Keratinocyte (primary cell): ENCODE results near the gene ANKHD1. TPM values are rescaled to one million over a fixed set of nuclear protein-coding genes. Genes with fewer than 3 reads are reported as not detected.

Source experiments
- DNase-seq: peaks from one replicate; pipeline ENCODE4 v3.0.0-alpha.2; 2011; ENCODE audit warnings: low read depth, missing footprints, low spot score
- FAIRE-seq: peaks from 2 replicates; lab custom pipeline; 2011; peaks lifted over from hg19 to GRCh38; lab: Jason Lieb, UNC
- H2AFZ ChIP-seq: 2 replicates; pipeline ENCODE4 v1.6.0; 2012; ENCODE audit warnings: low read length, control low read depth, inconsistent platforms; ENCODE audit not compliant: control insufficient read depth
- H3K27ac ChIP-seq: 2 replicates; pipeline ENCODE4 v1.5.1; 2011; ENCODE audit warnings: low read length; ENCODE audit not compliant: control insufficient read depth, insufficient read depth
- H3K27me3 ChIP-seq: 3 replicates; pipeline ENCODE4 v1.6.0; 2011; ENCODE audit warnings: low read length; ENCODE audit not compliant: control insufficient read depth, insufficient read depth; ENCODE audit errors: extremely low read depth
- H3K36me3 ChIP-seq, 2 experiments: 2 replicates in 1 of 2; 3 replicates in 1 of 2; pipeline ENCODE4 v1.5.1; 2011; ENCODE audit warnings: low read length in 2 of 2, mild to moderate bottlenecking in 1 of 2; ENCODE audit not compliant: control insufficient read depth in 2 of 2, insufficient read depth in 2 of 2; ENCODE audit errors: extremely low read depth in 1 of 2
- H3K4me1 ChIP-seq: 3 replicates; pipeline ENCODE4 v1.5.1; 2011; ENCODE audit warnings: low read length; ENCODE audit not compliant: control insufficient read depth, insufficient read depth; ENCODE audit errors: extremely low read depth
- H3K4me2 ChIP-seq: 3 replicates; pipeline ENCODE4 v1.6.0; 2011; ENCODE audit warnings: low read depth, low read length; ENCODE audit not compliant: control insufficient read depth, insufficient read depth; ENCODE audit errors: extremely low read depth
- H3K4me3 ChIP-seq, 3 experiments: fragments of 200-600 bp in 1 of 3; sonication (generic) in 1 of 3; 2 replicates in 2 of 3; 3 replicates in 1 of 3; pipeline ENCODE4 v1.5.1; 2011 to 2016; ENCODE audit warnings: low read length in 3 of 3, mild to moderate bottlenecking in 3 of 3, control low read depth in 2 of 3, inconsistent platforms in 1 of 3, low read depth in 1 of 3, mixed read lengths in 1 of 3, mixed run types in 1 of 3, moderate library complexity in 1 of 3; ENCODE audit not compliant: control insufficient read depth in 2 of 3, insufficient read depth in 2 of 3; ENCODE audit errors: extremely low read depth in 1 of 3
- H3K79me2 ChIP-seq: 2 replicates; pipeline ENCODE4 v1.6.0; 2012; ENCODE audit warnings: low read length; ENCODE audit not compliant: control insufficient read depth, insufficient read depth
- H3K9ac ChIP-seq: 3 replicates; pipeline ENCODE4 v1.6.0; 2011; ENCODE audit warnings: low read length; ENCODE audit not compliant: control insufficient read depth, insufficient read depth; ENCODE audit errors: extremely low read depth
- H3K9me1 ChIP-seq: 3 replicates; pipeline ENCODE4 v1.6.0; 2011; ENCODE audit warnings: low read length; ENCODE audit not compliant: control insufficient read depth, insufficient read depth; ENCODE audit errors: extremely low read depth
- H3K9me3 ChIP-seq: 2 replicates; pipeline ENCODE4 v1.5.1; 2012; ENCODE audit warnings: low read depth, low read length; ENCODE audit not compliant: control insufficient read depth
- H4K20me1 ChIP-seq: 3 replicates; pipeline ENCODE4 v1.6.0; 2011; ENCODE audit warnings: low read length; ENCODE audit not compliant: control insufficient read depth, insufficient read depth; ENCODE audit errors: extremely low read depth
- EZH2 ChIP-seq: IDR thresholded peaks from one replicate; pipeline ENCODE4 v1.6.1; 2012; ENCODE audit warnings: inconsistent platforms, mild to moderate bottlenecking, low read length, moderate library complexity
- dilution Hi-C: fragments of 300-500 bp; cut with MboI; formaldehyde crosslinking; loops from one replicate; pipeline ENCODE4 v1.7.0; 2020; ENCODE audit warnings: low sequenced_read_pairs; ENCODE audit not compliant: extremely low pct_ligation_motif_present
- polyA plus RNA-seq, 5 experiments: library from polyadenylated mRNA; depleted of rRNA in 3 of 5; stranded (reverse) in 3 of 5; stranded (forward) in 1 of 5; unstranded in 1 of 5; fragments of >200 nt; gene quantifications; 1 replicate in 1 of 5; 2 replicates in 3 of 5; 3 replicates in 1 of 5; pipeline versions ENCODE4 v1.2.1 to v1.2.3, GENCODE V29; 2011 to 2012; ENCODE audit warnings: missing spikeins in 2 of 5, low read depth in 1 of 5, low replicate concordance in 1 of 5
- TF ChIP-seq, protein P1 (sequence below), 3 experiments: IDR thresholded peaks in 1 of 3; conservative IDR thresholded peaks in 1 of 3; optimal IDR thresholded peaks in 1 of 3; 2 replicates in 2 of 3; 3 replicates in 1 of 3; pipeline versions ENCODE3 to v1.5.1; 2011; ENCODE audit warnings: low read length in 3 of 3, mild to moderate bottlenecking in 3 of 3, moderate library complexity in 2 of 3, control low read depth in 1 of 3, inconsistent platforms in 1 of 3; ENCODE audit not compliant: insufficient read depth in 2 of 3; ENCODE audit errors: extremely low read depth in 1 of 3

Gene ANKHD1
- polyA plus RNA-seq, 1 donor (not counting 4 experiments of a cell fraction or from before 2014, with no cell fraction given) = 65.9 TPM

DNA sequence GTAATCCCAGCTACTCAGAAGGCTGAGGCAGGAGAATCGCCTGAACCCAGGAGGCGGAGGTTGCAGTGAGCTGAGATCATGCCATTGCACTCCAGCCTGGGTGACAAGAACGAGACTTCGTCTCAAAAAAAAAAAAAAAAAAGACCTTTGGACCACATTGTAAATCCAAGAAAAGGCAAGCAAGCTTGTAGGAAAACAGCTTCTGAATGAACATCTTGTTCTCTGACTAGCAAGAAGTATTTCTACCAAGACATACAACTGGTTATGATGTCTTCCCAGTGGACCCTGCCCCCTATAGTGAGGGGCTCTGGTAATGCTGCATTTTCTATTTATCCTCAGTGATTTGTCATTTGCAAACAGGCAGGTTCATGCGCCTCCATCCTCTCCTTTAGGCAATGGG, 141.3 kb downstream of the ANKHD1 start:
- H3K4me1 ChIP-seq = peaks cover 9% of the 10 kb centered on the region
- FAIRE-seq (no peak), DNase-seq (no peak)
- dilution Hi-C loops = no loop called here
- no peaks in the 10 kb centered on the region for H3K27me3 ChIP-seq
- H3K79me2 ChIP-seq = no peaks in the 10 kb centered on the region
- no peaks in the 10 kb centered on the region for H3K9me1 ChIP-seq
- H3K27ac ChIP-seq = no peak overlapping the region
- no peak overlapping the region for H2AFZ ChIP-seq
- H3K9me3 ChIP-seq = no peaks in the 10 kb centered on the region
- H3K9ac ChIP-seq = no peak overlapping the region
- H3K4me2 ChIP-seq = no peak overlapping the region
- peaks cover 11 to 29% of the 10 kb centered on the region in 2 experiments for H3K36me3 ChIP-seq
- no peaks in the 10 kb centered on the region for H4K20me1 ChIP-seq
- TF ChIP-seq, protein P1, sequence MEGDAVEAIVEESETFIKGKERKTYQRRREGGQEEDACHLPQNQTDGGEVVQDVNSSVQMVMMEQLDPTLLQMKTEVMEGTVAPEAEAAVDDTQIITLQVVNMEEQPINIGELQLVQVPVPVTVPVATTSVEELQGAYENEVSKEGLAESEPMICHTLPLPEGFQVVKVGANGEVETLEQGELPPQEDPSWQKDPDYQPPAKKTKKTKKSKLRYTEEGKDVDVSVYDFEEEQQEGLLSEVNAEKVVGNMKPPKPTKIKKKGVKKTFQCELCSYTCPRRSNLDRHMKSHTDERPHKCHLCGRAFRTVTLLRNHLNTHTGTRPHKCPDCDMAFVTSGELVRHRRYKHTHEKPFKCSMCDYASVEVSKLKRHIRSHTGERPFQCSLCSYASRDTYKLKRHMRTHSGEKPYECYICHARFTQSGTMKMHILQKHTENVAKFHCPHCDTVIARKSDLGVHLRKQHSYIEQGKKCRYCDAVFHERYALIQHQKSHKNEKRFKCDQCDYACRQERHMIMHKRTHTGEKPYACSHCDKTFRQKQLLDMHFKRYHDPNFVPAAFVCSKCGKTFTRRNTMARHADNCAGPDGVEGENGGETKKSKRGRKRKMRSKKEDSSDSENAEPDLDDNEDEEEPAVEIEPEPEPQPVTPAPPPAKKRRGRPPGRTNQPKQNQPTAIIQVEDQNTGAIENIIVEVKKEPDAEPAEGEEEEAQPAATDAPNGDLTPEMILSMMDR (optimal IDR thresholded peaks at IDR 0.05 in 1 of 3, IDR thresholded peaks at IDR 0.05 in 1 of 3, conservative IDR thresholded peaks at IDR 0.05 in 1 of 3; ENCODE audit: extremely low read depth in 1 of 3, insufficient read depth in 2 of 3, low read length in 3 of 3) = no peak
- no peak for TF ChIP-seq EZH2
- H3K4me3 ChIP-seq = no peak overlapping the region

DNA sequence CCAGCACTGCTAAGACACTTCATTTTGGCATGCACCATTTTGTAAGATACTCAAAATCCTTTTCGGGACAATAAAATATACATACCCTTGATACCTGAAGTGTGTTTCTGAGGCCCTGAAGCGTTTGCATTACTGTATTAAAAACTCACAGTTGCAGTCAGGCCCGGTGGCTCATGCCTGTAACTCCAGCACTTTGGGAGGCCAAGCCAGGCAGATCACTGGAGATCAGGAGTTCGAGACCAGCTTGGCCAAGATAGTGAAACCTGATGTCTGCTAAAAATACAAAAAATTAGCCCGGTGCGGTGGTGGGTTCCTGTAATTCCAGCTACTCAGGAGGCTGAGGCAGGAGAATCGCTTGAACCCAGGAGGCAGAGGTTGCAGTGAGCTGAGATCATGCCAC, 143.4 kb downstream of the ANKHD1 start:
- Histone ChIP-seq H3K36me3 (peaks cover 16 to 22% of the 10 kb centered on the region in 2 experiments), H3K4me1 (peaks cover 14% of the 10 kb centered on the region), H3K9me3 (no peaks in the 10 kb centered on the region), H3K27ac (no peak overlapping the region), H4K20me1 (no peaks in the 10 kb centered on the region), H3K4me3 (no peak overlapping the region), H3K79me2 (no peaks in the 10 kb centered on the region), H2AFZ (no peak overlapping the region), H3K27me3 (no peaks in the 10 kb centered on the region), H3K9me1 (no peaks in the 10 kb centered on the region), H3K9ac (no peak overlapping the region), H3K4me2 (no peak overlapping the region)
- no peak for DNase-seq
- no peak for FAIRE-seq
- dilution Hi-C loops = no loop called here
- TF ChIP-seq, protein P1 (optimal IDR thresholded peaks at IDR 0.05 in 1 of 3, IDR thresholded peaks at IDR 0.05 in 1 of 3, conservative IDR thresholded peaks at IDR 0.05 in 1 of 3; ENCODE audit: extremely low read depth in 1 of 3, insufficient read depth in 2 of 3, low read length in 3 of 3) = no peak
- no peak for TF ChIP-seq EZH2
